ENCODE measurements around the gene SCUBE3.

Gene SCUBE3

GRCh38 chr6:35174088-35174434, 39.7 kb upstream of the SCUBE3 start:
- Histone ChIP-seq H3K4me2 (ENCODE audit: low read depth, low read length, poor library complexity, severe bottlenecking) (no peak overlapping the region), H4K20me1 (ENCODE audit: low read depth, low read length) (no peaks in the 10 kb centered on the region), H3K9ac (ENCODE audit: low read length) (no peak overlapping the region), H3K27me3 (ENCODE audit: low read length) (no peaks in the 10 kb centered on the region), H3K79me2 (ENCODE audit: insufficient read depth, low read length) (no peaks in the 10 kb centered on the region), H3K27ac (ENCODE audit: low read depth, low read length) (no peak overlapping the region), H3K9me3 (ENCODE audit: insufficient read depth, low read length) (no peaks in the 10 kb centered on the region), H3K4me3 (ENCODE audit: insufficient read depth, low read length, poor library complexity, severe bottlenecking) (no peak overlapping the region), H3K36me3 (ENCODE audit: low read length) (no peaks in the 10 kb centered on the region), H2AFZ (ENCODE audit: low read depth, low read length, severe bottlenecking) (no peak overlapping the region), H3K9me2 (replicated peaks; ENCODE audit: insufficient read depth, low read length) (no peaks in the 10 kb centered on the region), H3F3A (ENCODE audit: insufficient read depth) (no peaks in the 10 kb centered on the region)
- TF ChIP-seq EZH2phosphoT487 (conservative IDR thresholded peaks at IDR 0.05; ENCODE audit: low read length) (no peak), CTCF (IDR thresholded peaks at IDR 0.05; ENCODE audit: insufficient read depth, low read length, poor library complexity, severe bottlenecking) (no peak)

- Histone ChIP-seq H3K79me2 (ENCODE audit: insufficient read depth, low read length) (no peaks in the 10 kb centered on the region), H3K27me3 (ENCODE audit: low read length) (no peaks in the 10 kb centered on the region), H3K27ac (ENCODE audit: low read depth, low read length) (no peak overlapping the region), H3K4me3 (ENCODE audit: insufficient read depth, low read length, poor library complexity, severe bottlenecking) (no peak overlapping the region), H3K4me2 (ENCODE audit: low read depth, low read length, poor library complexity, severe bottlenecking) (no peak overlapping the region), H3K9ac (ENCODE audit: low read length) (no peak overlapping the region), H3K9me3 (ENCODE audit: insufficient read depth, low read length) (no peaks in the 10 kb centered on the region), H2AFZ (ENCODE audit: low read depth, low read length, severe bottlenecking) (no peak overlapping the region), H3K9me2 (replicated peaks; ENCODE audit: insufficient read depth, low read length) (no peaks in the 10 kb centered on the region), H4K20me1 (ENCODE audit: low read depth, low read length) (no peaks in the 10 kb centered on the region), H3K36me3 (ENCODE audit: low read length) (no peaks in the 10 kb centered on the region), H3F3A (ENCODE audit: insufficient read depth) (no peaks in the 10 kb centered on the region)
- no peak for TF ChIP-seq CTCF (IDR thresholded peaks at IDR 0.05; ENCODE audit: insufficient read depth, low read length, poor library complexity, severe bottlenecking)
- no peak for TF ChIP-seq EZH2phosphoT487 (conservative IDR thresholded peaks at IDR 0.05; ENCODE audit: low read length)
Measured at GRCh38 chr6:35174501-35174900, 39.3 kb upstream of the SCUBE3 start.

DNA sequence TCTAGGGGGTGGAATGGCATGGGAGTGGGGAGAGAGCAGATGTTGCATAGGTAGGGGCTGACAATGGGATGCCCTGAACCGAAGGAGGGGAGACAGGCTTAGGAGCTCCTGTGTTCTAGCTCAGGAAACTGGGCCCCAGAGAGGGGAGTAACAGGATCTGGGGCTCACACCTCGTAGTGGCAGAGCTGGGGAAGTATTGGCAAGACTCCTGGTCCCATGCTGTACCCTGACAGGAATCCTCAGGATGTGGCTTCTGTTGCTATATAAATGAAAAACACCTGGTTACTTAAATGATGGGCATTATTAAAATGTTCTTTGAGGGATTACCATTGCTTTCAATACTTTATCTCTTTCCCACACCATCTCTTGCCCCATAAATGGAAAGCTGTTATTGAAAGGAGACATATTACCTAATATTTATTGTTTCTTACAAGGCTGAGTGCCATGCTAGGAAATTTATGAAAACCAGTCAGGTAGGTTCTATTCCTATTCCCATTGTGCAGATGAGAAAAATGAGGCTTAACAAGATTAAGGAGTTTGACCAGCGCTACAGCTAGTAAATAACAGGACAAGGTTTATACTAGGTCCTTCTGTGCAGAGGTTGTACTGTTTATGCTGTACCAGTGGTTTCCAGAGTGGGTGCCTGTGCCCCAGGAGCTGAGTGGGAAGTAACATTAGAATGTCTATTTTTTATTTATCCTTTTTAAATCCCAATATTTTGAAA, 37.3 kb upstream of the SCUBE3 start:
- Histone ChIP-seq H3K4me2 (ENCODE audit: low read depth, low read length, poor library complexity, severe bottlenecking) (no peak overlapping the region), H3F3A (ENCODE audit: insufficient read depth) (no peaks in the 10 kb centered on the region), H3K9me2 (replicated peaks; ENCODE audit: insufficient read depth, low read length) (no peaks in the 10 kb centered on the region), H3K4me3 (ENCODE audit: insufficient read depth, low read length, poor library complexity, severe bottlenecking) (no peak overlapping the region), H3K9me3 (ENCODE audit: insufficient read depth, low read length) (no peaks in the 10 kb centered on the region), H3K36me3 (ENCODE audit: low read length) (no peaks in the 10 kb centered on the region), H2AFZ (ENCODE audit: low read depth, low read length, severe bottlenecking) (no peak overlapping the region), H4K20me1 (ENCODE audit: low read depth, low read length) (no peaks in the 10 kb centered on the region), H3K79me2 (ENCODE audit: insufficient read depth, low read length) (no peaks in the 10 kb centered on the region), H3K9ac (ENCODE audit: low read length) (no peak overlapping the region), H3K27me3 (ENCODE audit: low read length) (no peaks in the 10 kb centered on the region), H3K27ac (ENCODE audit: low read depth, low read length) (no peak overlapping the region)
- TF ChIP-seq CTCF (IDR thresholded peaks at IDR 0.05; ENCODE audit: insufficient read depth, low read length, poor library complexity, severe bottlenecking) (no peak), EZH2phosphoT487 (conservative IDR thresholded peaks at IDR 0.05; ENCODE audit: low read length) (no peak)
